K562 (cell line): ENCODE measurements around the gene ZER1. TPM values are rescaled to one million over a fixed set of nuclear protein-coding genes. Genes with fewer than 3 reads are reported as not detected.

Experiments
- ATAC-seq: fragments of 200-7000 bp; cut with Tn5 transposase; 3 replicates; pipeline ENCODE4 v1.9.1; 2020; ENCODE audit warnings: moderate library complexity
- BruUV-seq: library from RNA; stranded (reverse); fragments of 400-500 nt; replicated peaks from 2 replicates; lab custom pipeline; 2021; lab: Mats Ljungman, UMichigan
- CTCF ChIA-PET: fragments of 300-600 bp; formaldehyde crosslinking; extraction: SDS; loops from one replicate; lab custom pipeline; 2021; ENCODE audit warnings: low intra/inter-chr PET ratio; lab: Yijun Ruan, JAX
- POLR2A ChIA-PET: fragments of 300-600, 350-650 bp; sonication (Branson Sonifier 250); formaldehyde crosslinking; extraction: SDS; loops from one replicate; lab custom pipeline; 2021; ENCODE audit warnings: antibody characterized with exemption, inconsistent platforms; lab: Yijun Ruan, JAX
- DNase-seq, 4 experiments: peaks; one replicate each; pipeline versions ENCODE4 v3.0.0 to v3.0.0-alpha.2; 2011 to 2018; ENCODE audit warnings: low spot score in 3 of 4, mixed read lengths in 3 of 4; ENCODE audit errors: extremely low read depth in 1 of 4
- FAIRE-seq: peaks from 2 replicates; lab custom pipeline; 2011; peaks lifted over from hg19 to GRCh38; lab: Jason Lieb, UNC
- H2AFZ ChIP-seq: 2 replicates; pipeline ENCODE4 v1.6.0; 2011; ENCODE audit warnings: low read depth, low read length, control low read depth, inconsistent platforms
- H3K27ac ChIP-seq: fragments of 200-600 bp; 3 replicates; pipeline ENCODE4 v1.8.0; 2011; ENCODE audit warnings: low read depth, mild to moderate bottlenecking, control low read depth, inconsistent platforms, low read length, moderate library complexity, mixed read lengths; ENCODE audit errors: extremely low read depth
- H3K27me3 ChIP-seq, 2 experiments: fragments of 300-600 bp in 1 of 2; 2 replicates in 1 of 2; 3 replicates in 1 of 2; pipeline versions ENCODE4 v1.6.0 to v1.8.0; 2011; ENCODE audit warnings: inconsistent platforms in 2 of 2, low read length in 2 of 2, mild to moderate bottlenecking in 1 of 2, mixed read lengths in 1 of 2, moderate library complexity in 1 of 2; ENCODE audit not compliant: control insufficient read depth in 2 of 2, insufficient read depth in 2 of 2
- H3K36me3 ChIP-seq: fragments of 300-600 bp; 3 replicates; pipeline ENCODE4 v1.8.0; 2011; ENCODE audit warnings: mild to moderate bottlenecking, low read length, inconsistent platforms; ENCODE audit not compliant: control insufficient read depth, insufficient read depth
- H3K4me1 ChIP-seq, 2 experiments: fragments of 200-600 bp in 1 of 2; replicated peaks in 1 of 2; 2 replicates in 1 of 2; 3 replicates in 1 of 2; pipeline versions ENCODE4 v1.5.1 to v1.8.0; 2011; ENCODE audit warnings: inconsistent platforms in 2 of 2, low read length in 2 of 2, mild to moderate bottlenecking in 1 of 2, mixed read lengths in 1 of 2, moderate library complexity in 1 of 2; ENCODE audit not compliant: control insufficient read depth in 2 of 2, insufficient read depth in 2 of 2
- H3K4me2 ChIP-seq: 2 replicates; pipeline ENCODE4 v1.6.1; 2011; ENCODE audit warnings: low read length, control low read depth, inconsistent platforms, mixed read lengths; ENCODE audit not compliant: insufficient read depth
- H3K4me3 ChIP-seq: fragments of 200-600 bp; sonication (generic), shearing (Covaris generic); 2 replicates; pipeline ENCODE4 v1.5.1; 2016; ENCODE audit warnings: control low read depth, inconsistent platforms
- H3K79me2 ChIP-seq: fragments of 200-600 bp; 3 replicates; pipeline ENCODE4 v1.8.0; 2011; ENCODE audit warnings: low read length, inconsistent platforms; ENCODE audit not compliant: control insufficient read depth, insufficient read depth
- H3K9ac ChIP-seq, 2 experiments: 2 replicates each; pipeline versions ENCODE4 v1.6.0 to v1.6.1; 2011; ENCODE audit warnings: low read depth in 2 of 2, low read length in 2 of 2, control low read depth in 1 of 2, inconsistent platforms in 1 of 2, mild to moderate bottlenecking in 1 of 2, mixed read lengths in 1 of 2; ENCODE audit not compliant: insufficient read depth in 1 of 2
- H3K9me1 ChIP-seq: one replicate; pipeline ENCODE4 v1.6.0; 2011; ENCODE audit warnings: inconsistent platforms, mild to moderate bottlenecking, low read length, moderate library complexity; ENCODE audit not compliant: control insufficient read depth, insufficient read depth
- H3K9me3 ChIP-seq: replicated peaks from 2 replicates; pipeline ENCODE4 v1.5.1; 2011; ENCODE audit warnings: low read depth, low read length, inconsistent platforms; ENCODE audit not compliant: control insufficient read depth, insufficient read depth
- H4K20me1 ChIP-seq: replicated peaks from 2 replicates; pipeline ENCODE4 v1.6.1; 2011; ENCODE audit warnings: low read length, inconsistent platforms, mixed read lengths; ENCODE audit not compliant: control insufficient read depth, insufficient read depth
- GABPB2 ChIP-seq: fragments of 250-450 bp; sonication (Bioruptor Pico); conservative IDR thresholded peaks from 2 replicates; pipeline ENCODE4 v1.5.1; 2021; ENCODE audit warnings: mild to moderate bottlenecking
- POLR2B ChIP-seq: fragments of 450-650 bp; IDR thresholded peaks from 2 replicates; pipeline ENCODE4 v1.6.1; 2018; ENCODE audit warnings: low read depth; ENCODE audit not compliant: partially characterized antibody
- POLR2G ChIP-seq: fragments of 200-400 bp; formaldehyde crosslinking; IDR thresholded peaks from 2 replicates; pipeline ENCODE4 v1.6.1; 2017; ENCODE audit warnings: low read depth, mild to moderate bottlenecking, antibody characterized with exemption, low read length, moderate library complexity
- RBFOX2 ChIP-seq: fragments of 200-400 bp; formaldehyde crosslinking; IDR thresholded peaks from 2 replicates; pipeline ENCODE4 v1.6.1; 2017; ENCODE audit warnings: low read depth, mild to moderate bottlenecking, low read length, moderate library complexity
- ZFPM2 ChIP-seq: fragments of 250-450 bp; sonication (Bioruptor Pico); IDR thresholded peaks from 2 replicates; pipeline ENCODE4 v1.5.1; 2022; ENCODE audit warnings: mild to moderate bottlenecking
- ZKSCAN8 ChIP-seq: fragments of 200-800 bp; sonication (Bioruptor generic); IDR thresholded peaks from 2 replicates; pipeline ENCODE4 v1.6.1; 2016; ENCODE audit warnings: missing genetic modification characterization, missing compliant biosample characterization
- ZNF263 ChIP-seq: sonication (generic); formaldehyde crosslinking; IDR thresholded peaks from 2 replicates; pipeline ENCODE4 v1.8.0; 2022; ENCODE audit warnings: mild to moderate bottlenecking, missing genetic modification reagents, borderline replicate concordance
- WGBS: fragments of 100-300 bp; shearing (Covaris generic); methylation state at CpG from one replicate; pipeline ENCODE4 v1.1.6; 2016; ENCODE audit warnings: low coverage, mixed read lengths; ENCODE audit not compliant: insufficient coverage; ENCODE audit errors: missing lambda C conversion rate; 5-methylcytosine and 5-hydroxymethylcytosine counted together
- in situ Hi-C: fragments of 300-500 bp; cut with MboI; formaldehyde crosslinking; loops from 4 replicates; pipeline ENCODE4 v1.15.0; 2018; ENCODE audit warnings: inconsistent platforms, mixed read lengths
- intact Hi-C: fragments of 100-400 bp; cut with micrococcal nuclease; formaldehyde crosslinking; loops from 2 replicates; pipeline ENCODE4 v1.14.2; 2022
- polyA plus RNA-seq, 8 experiments: library from polyadenylated mRNA; depleted of rRNA in 4 of 8; stranded (reverse) in 5 of 8; unstranded in 3 of 8; fragments of >200 nt; fragmentation: Nextera tagmentation in 2 of 8; fragmentation: Illumina TruSeq in 1 of 8; extraction: Ambion mirVana in 2 of 8; extraction: Trizol in 1 of 8; gene quantifications; 2 replicates each; pipeline versions ENCODE4 v1.2.1 to v1.2.3, GENCODE V29; 2011 to 2014; ENCODE audit warnings: inconsistent platforms in 1 of 8, missing spikeins in 1 of 8
- total RNA-seq, 7 experiments: library from RNA; depleted of rRNA in 6 of 7; stranded (reverse); fragments of >200 nt in 6 of 7; fragmentation: Illumina TruSeq in 2 of 7; extraction: Trizol in 2 of 7; gene quantifications; 2 replicates each; pipeline versions ENCODE4 v1.2.1 to v1.2.3, GENCODE V29; 2011 to 2021; ENCODE audit warnings: low replicate concordance in 1 of 7
- TF ChIP-seq, protein P1 (sequence below): sonication (generic); formaldehyde crosslinking; IDR thresholded peaks from 2 replicates; pipeline ENCODE4 v1.8.1; 2023; ENCODE audit warnings: mild to moderate bottlenecking, missing genetic modification reagents
- TF ChIP-seq, protein P2 (sequence below): IDR thresholded peaks from 3 replicates; pipeline ENCODE4 v1.6.1; 2011; ENCODE audit warnings: borderline replicate concordance, mild to moderate bottlenecking, moderate library complexity; ENCODE audit not compliant: insufficient read length; ENCODE audit errors: extremely low read depth

ZER1 gene
- total and polyA plus RNA-seq, 9 of the 15 experiments (the other 6 are each of a cell fraction or from before 2014, with no cell fraction given): 0.07 to 10.7 (median 6.2) TPM

DNA sequence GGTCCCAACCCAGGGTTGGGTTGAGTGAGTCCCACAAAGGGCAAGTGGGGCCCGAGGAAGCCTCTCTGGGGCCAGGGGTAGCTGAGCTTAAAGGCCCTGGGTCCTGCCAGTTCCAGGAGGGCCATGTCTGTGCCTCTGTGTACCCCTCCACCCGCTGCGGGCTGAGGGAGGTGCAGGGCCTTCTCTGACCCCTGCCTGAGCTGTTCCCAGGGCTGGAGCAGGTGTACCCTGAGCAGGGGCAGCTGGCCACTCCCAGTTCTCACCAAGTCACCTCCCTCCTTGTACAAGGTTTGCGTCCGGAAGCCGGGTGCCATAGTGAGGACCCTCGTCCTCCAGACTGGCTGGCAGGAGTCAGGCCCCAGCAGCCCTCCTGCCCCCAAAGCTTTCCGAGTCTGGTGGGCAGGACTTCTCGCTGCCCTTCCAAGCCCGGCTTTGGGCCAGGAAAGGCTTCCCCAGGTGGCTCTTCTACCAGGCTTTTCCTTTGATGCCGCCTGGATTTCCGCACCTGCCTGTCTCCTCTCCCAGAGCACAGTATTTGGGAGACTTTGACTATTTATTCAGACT lies 37.4 kb upstream of the ZER1 start:
- Histone ChIP-seq H3K4me3 (no peak overlapping the region), H3K4me1 (peaks cover 0 to 3% of the 10 kb centered on the region in 2 experiments; a peak in 3 of 5 replicates), H3K9me1 (no peaks in the 10 kb centered on the region), H3K27ac (no peak overlapping the region), H4K20me1 (no peaks in the 10 kb centered on the region)
- CTCF ChIA-PET: no interaction called here
- peak; percentile 25; the same call in 1 of the 2 replicates for TF ChIP-seq RBFOX2
- no peak for TF ChIP-seq GABPB2 (CRISPR knock-in tag)
- TF ChIP-seq POLR2G: 0 out of 2 replicates have a peak, but pooled peaks have one; percentile 37
- TF ChIP-seq, all 486 proteins: peak for 2
- ATAC-seq (peak; percentile 48; the same call in 2 of the 3 replicates), DNase-seq (no peak), FAIRE-seq (no peak)
- H3K27me3 ChIP-seq: no peaks in the 10 kb centered on the region
- peaks cover 45% of the 10 kb centered on the region; the same call in 1 of the 3 replicates for H3K36me3 ChIP-seq
- POLR2A ChIA-PET: interaction anchor here (0.6 to 2.3 kb wide), 4 partner anchors 10 to 403 kb away, joined by 3 to 21 read pairs (median 8); partner anchors contain the start of gene ENDOG
- intact Hi-C loops (no loop called here), in situ Hi-C loops (no loop called here)
- no peaks in the 10 kb centered on the region for H3K9me3 ChIP-seq
- no peaks in the 10 kb centered on the region for H3K79me2 ChIP-seq
- no peak overlapping the region for H2AFZ ChIP-seq
- 91% methylated on average over 12 of the region's 12 CpGs for WGBS
- no peak overlapping the region for H3K4me2 ChIP-seq
- no TSS peak for BruUV-seq
- no peak overlapping the region for H3K9ac ChIP-seq

DNA sequence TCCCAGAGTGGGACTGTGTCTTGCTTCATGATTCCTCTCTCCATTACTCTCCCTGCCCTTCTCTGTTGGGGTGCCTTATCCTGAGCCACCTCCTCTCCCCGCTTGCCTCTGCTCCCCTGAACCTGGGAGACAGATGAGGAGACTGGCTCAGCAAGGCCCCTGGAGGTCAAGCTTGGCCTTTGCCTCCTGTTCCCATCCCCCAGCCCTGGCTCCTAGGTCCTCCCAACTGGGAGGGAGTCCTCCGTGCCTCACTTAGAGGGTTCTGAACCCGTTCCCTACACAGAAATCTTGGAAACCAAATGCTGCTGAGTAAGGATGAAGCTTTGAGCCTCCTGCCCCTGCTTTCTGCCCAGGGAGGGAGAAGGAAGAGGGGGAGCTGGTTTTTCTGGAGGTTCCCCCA lies 36.8 kb upstream of the ZER1 start:
- Histone ChIP-seq H3K79me2 (no peaks in the 10 kb centered on the region), H4K20me1 (no peaks in the 10 kb centered on the region), H3K9ac (no peak overlapping the region), H3K27me3 (no peaks in the 10 kb centered on the region), H3K4me1 (peaks cover 0 to 3% of the 10 kb centered on the region in 2 experiments; a peak in 3 of 5 replicates), H2AFZ (no peak overlapping the region), H3K27ac (no peak overlapping the region), H3K4me3 (no peak overlapping the region), H3K36me3 (peaks cover 51% of the 10 kb centered on the region; the same call in 2 of the 3 replicates), H3K4me2 (no peak overlapping the region), H3K9me3 (no peaks in the 10 kb centered on the region), H3K9me1 (no peaks in the 10 kb centered on the region)
- intact Hi-C loops (no loop called here), in situ Hi-C loops (no loop called here)
- no peak for ATAC-seq
- no TSS peak for BruUV-seq
- WGBS: 83% methylated on average over 3 of the region's 3 CpGs
- CTCF ChIA-PET: no interaction called here
- no peak for DNase-seq
- FAIRE-seq: no peak
- POLR2A ChIA-PET: interaction anchor here (0.7 to 2.3 kb wide), 3 partner anchors 10 to 404 kb away, joined by 3 to 21 read pairs (median 12); partner anchors contain the start of gene ENDOG
- TF ChIP-seq, protein P1, sequence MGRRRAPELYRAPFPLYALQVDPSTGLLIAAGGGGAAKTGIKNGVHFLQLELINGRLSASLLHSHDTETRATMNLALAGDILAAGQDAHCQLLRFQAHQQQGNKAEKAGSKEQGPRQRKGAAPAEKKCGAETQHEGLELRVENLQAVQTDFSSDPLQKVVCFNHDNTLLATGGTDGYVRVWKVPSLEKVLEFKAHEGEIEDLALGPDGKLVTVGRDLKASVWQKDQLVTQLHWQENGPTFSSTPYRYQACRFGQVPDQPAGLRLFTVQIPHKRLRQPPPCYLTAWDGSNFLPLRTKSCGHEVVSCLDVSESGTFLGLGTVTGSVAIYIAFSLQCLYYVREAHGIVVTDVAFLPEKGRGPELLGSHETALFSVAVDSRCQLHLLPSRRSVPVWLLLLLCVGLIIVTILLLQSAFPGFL (CRISPR knock-in tag): no peak
- TF ChIP-seq ZKSCAN8 (no peak), ZFPM2 (no peak), ZNF263 (CRISPR knock-in tag) (peak; percentile 82), POLR2B (peak; percentile 7)
- TF ChIP-seq, protein P2, sequence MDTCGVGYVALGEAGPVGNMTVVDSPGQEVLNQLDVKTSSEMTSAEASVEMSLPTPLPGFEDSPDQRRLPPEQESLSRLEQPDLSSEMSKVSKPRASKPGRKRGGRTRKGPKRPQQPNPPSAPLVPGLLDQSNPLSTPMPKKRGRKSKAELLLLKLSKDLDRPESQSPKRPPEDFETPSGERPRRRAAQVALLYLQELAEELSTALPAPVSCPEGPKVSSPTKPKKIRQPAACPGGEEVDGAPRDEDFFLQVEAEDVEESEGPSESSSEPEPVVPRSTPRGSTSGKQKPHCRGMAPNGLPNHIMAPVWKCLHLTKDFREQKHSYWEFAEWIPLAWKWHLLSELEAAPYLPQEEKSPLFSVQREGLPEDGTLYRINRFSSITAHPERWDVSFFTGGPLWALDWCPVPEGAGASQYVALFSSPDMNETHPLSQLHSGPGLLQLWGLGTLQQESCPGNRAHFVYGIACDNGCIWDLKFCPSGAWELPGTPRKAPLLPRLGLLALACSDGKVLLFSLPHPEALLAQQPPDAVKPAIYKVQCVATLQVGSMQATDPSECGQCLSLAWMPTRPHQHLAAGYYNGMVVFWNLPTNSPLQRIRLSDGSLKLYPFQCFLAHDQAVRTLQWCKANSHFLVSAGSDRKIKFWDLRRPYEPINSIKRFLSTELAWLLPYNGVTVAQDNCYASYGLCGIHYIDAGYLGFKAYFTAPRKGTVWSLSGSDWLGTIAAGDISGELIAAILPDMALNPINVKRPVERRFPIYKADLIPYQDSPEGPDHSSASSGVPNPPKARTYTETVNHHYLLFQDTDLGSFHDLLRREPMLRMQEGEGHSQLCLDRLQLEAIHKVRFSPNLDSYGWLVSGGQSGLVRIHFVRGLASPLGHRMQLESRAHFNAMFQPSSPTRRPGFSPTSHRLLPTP: no peak
